ENCODE measurements around the gene NEDD4L. TPM values are rescaled to one million over a fixed set of nuclear protein-coding genes. Genes with fewer than 3 reads are reported as not detected.
A peak's percentile ranks its signal among the peaks of the same experiment; 100 is the strongest.

The NEDD4L gene
- total RNA-seq, 1 experiment from 2014 or later, result 108 TPM

DNA sequence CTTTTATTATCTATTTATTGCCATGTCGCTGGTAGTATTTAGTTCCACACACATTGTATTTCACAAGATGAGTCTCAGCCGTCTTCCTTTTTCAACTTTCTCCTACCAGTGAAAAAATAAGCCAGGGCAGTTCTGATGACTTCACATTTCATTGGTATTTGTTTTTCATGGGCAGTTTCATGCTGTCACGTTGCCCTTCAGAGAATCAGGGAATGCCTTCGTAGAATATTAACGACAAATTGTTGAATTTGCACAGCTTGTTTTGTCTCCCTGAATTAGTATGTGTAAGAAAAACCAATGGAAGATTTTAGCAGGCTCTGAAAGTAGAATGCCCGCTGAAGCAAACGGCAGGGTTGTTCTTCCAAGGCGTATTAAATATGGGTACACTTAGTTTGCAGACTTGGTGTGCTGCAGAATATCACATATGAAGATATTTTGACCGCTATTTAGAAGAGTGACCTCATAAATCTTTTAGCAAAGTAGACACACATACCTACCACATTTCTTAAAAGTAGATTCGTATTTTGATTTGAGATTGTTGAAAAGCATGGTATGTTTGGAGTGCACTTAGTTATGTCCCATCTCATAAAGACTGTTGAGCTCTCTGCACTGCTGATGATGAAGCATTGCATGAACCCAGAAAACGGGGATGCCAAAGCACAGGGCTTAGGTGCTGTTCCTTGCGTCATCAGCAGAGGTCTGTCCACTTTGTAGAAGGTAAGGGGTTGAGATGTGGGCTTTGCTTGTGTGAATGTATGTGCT lies 2.9 kb downstream of the NEDD4L start:
- peak overlapping the region; percentile 88 for H3K4me3 Mint-ChIP-seq (ENCODE audit: unreplicated experiment)
- H3K27ac Mint-ChIP-seq (ENCODE audit: low read depth, unreplicated experiment), result peak overlapping the region; percentile 80
- no peaks in the 10 kb centered on the region for H3K36me3 Mint-ChIP-seq (ENCODE audit: insufficient read depth, unreplicated experiment)
- POLR2A ChIA-PET, result interaction anchor here (1.0 to 4.6 kb wide), 19 partner anchors 8 to 450 kb away, joined by 3 to 65 read pairs (median 7); no protein-coding TSS in a partner anchor
- TF ChIP-seq, protein P1, sequence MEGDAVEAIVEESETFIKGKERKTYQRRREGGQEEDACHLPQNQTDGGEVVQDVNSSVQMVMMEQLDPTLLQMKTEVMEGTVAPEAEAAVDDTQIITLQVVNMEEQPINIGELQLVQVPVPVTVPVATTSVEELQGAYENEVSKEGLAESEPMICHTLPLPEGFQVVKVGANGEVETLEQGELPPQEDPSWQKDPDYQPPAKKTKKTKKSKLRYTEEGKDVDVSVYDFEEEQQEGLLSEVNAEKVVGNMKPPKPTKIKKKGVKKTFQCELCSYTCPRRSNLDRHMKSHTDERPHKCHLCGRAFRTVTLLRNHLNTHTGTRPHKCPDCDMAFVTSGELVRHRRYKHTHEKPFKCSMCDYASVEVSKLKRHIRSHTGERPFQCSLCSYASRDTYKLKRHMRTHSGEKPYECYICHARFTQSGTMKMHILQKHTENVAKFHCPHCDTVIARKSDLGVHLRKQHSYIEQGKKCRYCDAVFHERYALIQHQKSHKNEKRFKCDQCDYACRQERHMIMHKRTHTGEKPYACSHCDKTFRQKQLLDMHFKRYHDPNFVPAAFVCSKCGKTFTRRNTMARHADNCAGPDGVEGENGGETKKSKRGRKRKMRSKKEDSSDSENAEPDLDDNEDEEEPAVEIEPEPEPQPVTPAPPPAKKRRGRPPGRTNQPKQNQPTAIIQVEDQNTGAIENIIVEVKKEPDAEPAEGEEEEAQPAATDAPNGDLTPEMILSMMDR (IDR thresholded peaks at IDR 0.05; ENCODE audit: unreplicated experiment), result no peak
- no peaks in the 10 kb centered on the region for H3K27me3 Mint-ChIP-seq (ENCODE audit: insufficient read depth, unreplicated experiment)
- no peak for DNase-seq (ENCODE audit: unreplicated experiment)
- BruUV-seq (replicated peaks), result no TSS peak
- intact Hi-C loops (cut with micrococcal nuclease), result no loop called here
- CTCF ChIA-PET, result interaction anchor here (0.9 to 4.6 kb wide), 11 partner anchors 9 to 275 kb away, joined by 3 to 33 read pairs (median 6); no protein-coding TSS in a partner anchor
- H3K9me3 Mint-ChIP-seq (ENCODE audit: unreplicated experiment), result no peaks in the 10 kb centered on the region
- H3K4me1 Mint-ChIP-seq (ENCODE audit: insufficient read depth, unreplicated experiment), result peaks cover 22% of the 10 kb centered on the region

DNA sequence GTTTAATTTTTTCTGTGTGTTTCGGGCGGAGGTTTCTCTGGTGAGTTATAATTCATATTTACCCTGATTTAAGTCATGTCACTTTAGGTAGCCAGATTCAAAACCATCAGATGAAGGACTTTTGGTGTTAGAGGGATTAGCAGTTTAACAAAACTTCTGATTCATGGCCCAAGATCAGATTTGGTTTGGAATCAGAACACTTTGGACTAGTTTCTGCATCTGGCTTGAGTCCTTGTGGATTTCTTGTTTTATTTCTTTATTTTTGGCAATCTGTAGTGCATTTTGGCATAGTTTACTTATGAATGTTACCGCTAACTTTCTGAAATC lies 3.5 kb downstream of the NEDD4L start:
- Mint-ChIP-seq H3K4me1 (ENCODE audit: insufficient read depth, unreplicated experiment) (peaks cover 26% of the 10 kb centered on the region), H3K27me3 (ENCODE audit: insufficient read depth, unreplicated experiment) (no peaks in the 10 kb centered on the region), H3K4me3 (ENCODE audit: unreplicated experiment) (no peak overlapping the region), H3K36me3 (ENCODE audit: insufficient read depth, unreplicated experiment) (no peaks in the 10 kb centered on the region), H3K9me3 (ENCODE audit: unreplicated experiment) (no peaks in the 10 kb centered on the region), H3K27ac (ENCODE audit: low read depth, unreplicated experiment) (no peak overlapping the region)
- ChIA-PET CTCF (interaction anchor here (4.6 kb wide), 1 partner anchor 75 kb away, joined by 33 read pairs; no protein-coding TSS in a partner anchor), POLR2A (interaction anchor here (1.4 to 4.6 kb wide), 3 partner anchors 16 to 71 kb away, joined by 4 to 44 read pairs (median 7); no protein-coding TSS in a partner anchor)
- DNase-seq (ENCODE audit: unreplicated experiment), result no peak
- BruUV-seq (replicated peaks), result no TSS peak
- TF ChIP-seq, protein P1 (IDR thresholded peaks at IDR 0.05; ENCODE audit: unreplicated experiment), result no peak
- intact Hi-C loops (cut with micrococcal nuclease), result no loop called here

DNA sequence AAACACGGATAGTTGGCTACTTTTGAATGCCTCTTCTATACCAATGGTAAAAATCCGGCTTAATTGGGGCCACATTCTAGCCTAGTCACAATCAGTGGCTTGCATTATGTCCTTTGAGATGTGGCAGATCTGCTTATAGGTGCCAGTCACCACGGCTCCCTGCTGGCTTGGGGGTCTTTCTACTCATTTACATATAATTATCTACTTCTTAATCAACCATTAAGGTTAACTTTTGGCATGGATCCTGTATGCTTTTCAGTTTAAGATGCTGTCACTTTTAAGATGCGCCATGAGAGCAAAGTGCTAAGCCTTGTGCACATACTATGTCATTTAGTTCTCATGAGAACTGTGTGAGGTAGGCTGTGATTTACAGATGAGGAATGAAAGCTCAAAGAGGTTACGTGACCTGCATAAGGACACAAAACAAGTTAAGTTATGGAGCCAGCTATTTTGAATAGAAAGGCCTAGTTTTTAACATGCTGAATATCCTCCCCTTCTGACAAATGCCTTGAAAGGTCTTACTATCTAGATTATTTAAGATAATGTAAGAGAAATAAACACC lies 4.1 kb downstream of the NEDD4L start:
- no TSS peak for BruUV-seq (replicated peaks)
- no peaks in the 10 kb centered on the region for H3K36me3 Mint-ChIP-seq (ENCODE audit: insufficient read depth, unreplicated experiment)
- intact Hi-C loops (cut with micrococcal nuclease), result no loop called here

More for the DNA sequence above, 4.1 kb downstream of the NEDD4L start:
- ChIA-PET POLR2A (interaction anchor here (0.8 to 4.6 kb wide), 6 partner anchors 16 to 74 kb away, joined by 3 to 44 read pairs (median 4); no protein-coding TSS in a partner anchor), CTCF (interaction anchor here (1.0 to 4.6 kb wide), 3 partner anchors 71 to 166 kb away, joined by 3 to 33 read pairs (median 3); no protein-coding TSS in a partner anchor)
- no peak for DNase-seq (ENCODE audit: unreplicated experiment)
- Mint-ChIP-seq H3K9me3 (ENCODE audit: unreplicated experiment) (no peaks in the 10 kb centered on the region), H3K4me1 (ENCODE audit: insufficient read depth, unreplicated experiment) (peaks cover 25% of the 10 kb centered on the region), H3K4me3 (ENCODE audit: unreplicated experiment) (no peak overlapping the region), H3K27ac (ENCODE audit: low read depth, unreplicated experiment) (no peak overlapping the region), H3K27me3 (ENCODE audit: insufficient read depth, unreplicated experiment) (no peaks in the 10 kb centered on the region)
- TF ChIP-seq, protein P1 (IDR thresholded peaks at IDR 0.05; ENCODE audit: unreplicated experiment), result no peak

All from MCF 10A (cell line).